ENCODE data around the gene LMAN1L.
A peak's percentile ranks its signal among the peaks of the same experiment; 100 is the strongest.

Gene LMAN1L

GRCh38 chr15:74802290-74802689 is 10.3 kb upstream of the LMAN1L start:
- TF ChIP-seq CTCF (IDR thresholded peaks at IDR 0.05) (no peak), ZFX (IDR thresholded peaks at IDR 0.05; ENCODE audit: borderline replicate concordance) (no peak)
- no peak overlapping the region for H3K27ac ChIP-seq

- no peak overlapping the region for H3K27ac ChIP-seq
- TF ChIP-seq CTCF (IDR thresholded peaks at IDR 0.05) (no peak), ZFX (IDR thresholded peaks at IDR 0.05; ENCODE audit: borderline replicate concordance) (no peak)
Measured at GRCh38 chr15:74802862-74803447, 9.7 kb upstream of the LMAN1L start.

GRCh38 chr15:74804935-74805334 is 7.7 kb upstream of the LMAN1L start:
- TF ChIP-seq CTCF (IDR thresholded peaks at IDR 0.05): no peak
- no peak for TF ChIP-seq ZFX (IDR thresholded peaks at IDR 0.05; ENCODE audit: borderline replicate concordance)
- H3K27ac ChIP-seq: peak overlapping the region; percentile 8; the same call in 1 of the 2 replicates

GRCh38 chr15:74807282-74807681 is 5.4 kb upstream of the LMAN1L start:
- TF ChIP-seq ZFX (IDR thresholded peaks at IDR 0.05; ENCODE audit: borderline replicate concordance) (no peak), CTCF (IDR thresholded peaks at IDR 0.05) (no peak)
- no peak overlapping the region for H3K27ac ChIP-seq

GRCh38 chr15:74808078-74808839 is 4.4 kb upstream of the LMAN1L start:
- no peak overlapping the region for H3K27ac ChIP-seq

GRCh38 chr15:74808840-74809229 is 3.8 kb upstream of the LMAN1L start:
- no peak overlapping the region for H3K27ac ChIP-seq

More at GRCh38 chr15:74808078-74808839, 4.4 kb upstream of the LMAN1L start:
- TF ChIP-seq ZFX (IDR thresholded peaks at IDR 0.05; ENCODE audit: borderline replicate concordance) (no peak), CTCF (IDR thresholded peaks at IDR 0.05) (no peak)

More at GRCh38 chr15:74808840-74809229, 3.8 kb upstream of the LMAN1L start:
- peak; percentile 28; the same call in 1 of the 2 replicates for TF ChIP-seq CTCF (IDR thresholded peaks at IDR 0.05)
- TF ChIP-seq ZFX (IDR thresholded peaks at IDR 0.05; ENCODE audit: borderline replicate concordance): no peak
